Measurements from ENCODE around the gene KCNJ15. TPM values are rescaled to one million over a fixed set of nuclear protein-coding genes. Genes with fewer than 3 reads are reported as not detected.

Gene KCNJ15
- total RNA-seq, 1 donor from 2014 or later: 2.2 TPM

DNA sequence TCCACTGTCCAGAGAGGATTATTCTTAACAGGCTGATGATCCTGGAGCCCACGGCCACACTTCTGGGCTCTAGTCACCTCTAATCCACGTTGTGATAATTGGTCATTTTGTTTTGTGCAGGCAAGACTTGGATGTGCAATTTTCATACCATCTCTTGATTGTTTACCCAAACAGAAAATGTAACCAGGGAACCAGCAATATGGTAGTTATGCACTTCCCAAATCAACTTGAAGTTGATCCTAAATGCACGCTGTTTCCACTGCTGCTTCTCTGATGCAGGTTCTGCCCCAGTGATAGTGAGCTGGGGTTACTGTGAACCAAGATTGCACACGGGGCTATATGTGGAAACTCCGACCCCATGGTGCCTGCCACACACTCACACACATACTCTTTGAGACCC is 14.7 kb upstream of the KCNJ15 start:
- FAIRE-seq: no peak
- Histone ChIP-seq H2AFZ (ENCODE audit: low read depth, low read length) (no peak overlapping the region), H3K27me3 (ENCODE audit: insufficient read depth, low read length) (no peaks in the 10 kb centered on the region), H3K27ac (ENCODE audit: low read depth, low read length) (peak overlapping the region; percentile 77), H3K9ac (ENCODE audit: low read length) (no peak overlapping the region), H3K4me2 (ENCODE audit: low read length) (no peak overlapping the region), H3K4me1 (ENCODE audit: insufficient read depth, low read length) (peaks cover 36% of the 10 kb centered on the region), H3K4me3 (ENCODE audit: insufficient read depth, low read depth, low read length) (no peak overlapping the region), H4K20me1 (ENCODE audit: insufficient read depth, low read length) (no peaks in the 10 kb centered on the region), H3K9me3 (ENCODE audit: insufficient read depth, low read depth, low read length) (no peaks in the 10 kb centered on the region), H3K36me3 (ENCODE audit: insufficient read depth, low read length) (no peaks in the 10 kb centered on the region), H3K79me2 (ENCODE audit: insufficient read depth, low read length) (no peaks in the 10 kb centered on the region)
- no peak for DNase-seq (ENCODE audit: low read depth)
- H3K9me3 Mint-ChIP-seq (ENCODE audit: unreplicated experiment): peaks cover 2% of the 10 kb centered on the region
- H3K36me3 Mint-ChIP-seq (ENCODE audit: low read depth, unreplicated experiment): no peaks in the 10 kb centered on the region
- peaks cover 40% of the 10 kb centered on the region for H3K4me1 Mint-ChIP-seq (ENCODE audit: low read depth, unreplicated experiment)
- no peaks in the 10 kb centered on the region for H3K27me3 Mint-ChIP-seq (ENCODE audit: low read depth, unreplicated experiment)
- no peak for TF ChIP-seq EZH2 (IDR thresholded peaks at IDR 0.05; ENCODE audit: insufficient read depth, low read length)
- TF ChIP-seq, protein P1, sequence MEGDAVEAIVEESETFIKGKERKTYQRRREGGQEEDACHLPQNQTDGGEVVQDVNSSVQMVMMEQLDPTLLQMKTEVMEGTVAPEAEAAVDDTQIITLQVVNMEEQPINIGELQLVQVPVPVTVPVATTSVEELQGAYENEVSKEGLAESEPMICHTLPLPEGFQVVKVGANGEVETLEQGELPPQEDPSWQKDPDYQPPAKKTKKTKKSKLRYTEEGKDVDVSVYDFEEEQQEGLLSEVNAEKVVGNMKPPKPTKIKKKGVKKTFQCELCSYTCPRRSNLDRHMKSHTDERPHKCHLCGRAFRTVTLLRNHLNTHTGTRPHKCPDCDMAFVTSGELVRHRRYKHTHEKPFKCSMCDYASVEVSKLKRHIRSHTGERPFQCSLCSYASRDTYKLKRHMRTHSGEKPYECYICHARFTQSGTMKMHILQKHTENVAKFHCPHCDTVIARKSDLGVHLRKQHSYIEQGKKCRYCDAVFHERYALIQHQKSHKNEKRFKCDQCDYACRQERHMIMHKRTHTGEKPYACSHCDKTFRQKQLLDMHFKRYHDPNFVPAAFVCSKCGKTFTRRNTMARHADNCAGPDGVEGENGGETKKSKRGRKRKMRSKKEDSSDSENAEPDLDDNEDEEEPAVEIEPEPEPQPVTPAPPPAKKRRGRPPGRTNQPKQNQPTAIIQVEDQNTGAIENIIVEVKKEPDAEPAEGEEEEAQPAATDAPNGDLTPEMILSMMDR (IDR thresholded peaks at IDR 0.05; ENCODE audit: insufficient read depth, low read depth, low read length): no peak
- H3K4me3 Mint-ChIP-seq (ENCODE audit: unreplicated experiment): no peak overlapping the region
- H3K27ac Mint-ChIP-seq (ENCODE audit: unreplicated experiment): no peak overlapping the region

DNA sequence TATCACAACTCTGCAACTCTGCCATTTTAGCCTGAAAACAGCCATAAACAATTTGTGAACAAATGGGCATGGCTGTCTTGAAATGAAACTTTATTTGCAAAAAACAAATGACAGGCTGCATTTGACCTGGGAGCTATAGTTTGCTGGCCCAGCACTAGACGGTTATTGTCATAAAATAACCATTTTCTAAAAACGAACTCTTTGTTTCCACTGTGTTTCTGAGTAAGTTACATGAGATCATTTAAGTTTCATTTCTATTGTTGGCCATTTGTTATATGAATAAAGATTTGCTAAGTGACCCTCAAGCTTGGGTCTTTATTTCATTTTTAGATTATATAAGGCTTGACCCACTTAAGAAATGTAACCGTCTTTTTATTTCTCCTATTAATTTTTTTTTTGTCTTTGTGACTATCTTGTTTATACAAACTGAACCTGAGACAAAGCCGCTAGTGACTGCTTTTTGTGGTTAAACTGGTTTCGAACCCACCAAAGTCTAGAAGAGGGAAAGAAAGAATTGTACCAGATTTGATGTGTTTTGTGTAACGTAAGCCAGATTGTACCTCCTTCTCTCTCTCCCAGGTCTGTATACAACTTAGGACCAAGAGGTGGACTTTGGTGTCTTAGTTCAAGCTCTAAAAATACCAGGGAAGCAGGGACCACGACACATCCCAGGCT is 12.9 kb upstream of the KCNJ15 start:
- H3K9me3 ChIP-seq (ENCODE audit: insufficient read depth, low read depth, low read length): no peaks in the 10 kb centered on the region
- H4K20me1 ChIP-seq (ENCODE audit: insufficient read depth, low read length): no peaks in the 10 kb centered on the region
- FAIRE-seq (no peak), DNase-seq (ENCODE audit: low read depth) (no peak)
- peak overlapping the region; percentile 24 for H3K9ac ChIP-seq (ENCODE audit: low read length)
- Mint-ChIP-seq H3K4me3 (ENCODE audit: unreplicated experiment) (no peak overlapping the region), H3K27me3 (ENCODE audit: low read depth, unreplicated experiment) (no peaks in the 10 kb centered on the region), H3K36me3 (ENCODE audit: low read depth, unreplicated experiment) (peaks cover 1% of the 10 kb centered on the region), H3K27ac (ENCODE audit: unreplicated experiment) (peak overlapping the region; percentile 99), H3K9me3 (ENCODE audit: unreplicated experiment) (peaks cover 2% of the 10 kb centered on the region), H3K4me1 (ENCODE audit: low read depth, unreplicated experiment) (peaks cover 34% of the 10 kb centered on the region)
- no peak for TF ChIP-seq EZH2 (IDR thresholded peaks at IDR 0.05; ENCODE audit: insufficient read depth, low read length)
- TF ChIP-seq, protein P1 (IDR thresholded peaks at IDR 0.05; ENCODE audit: insufficient read depth, low read depth, low read length): no peak
- H3K4me3 ChIP-seq (ENCODE audit: insufficient read depth, low read depth, low read length): no peak overlapping the region
- no peaks in the 10 kb centered on the region for H3K36me3 ChIP-seq (ENCODE audit: insufficient read depth, low read length)
- H3K27me3 ChIP-seq (ENCODE audit: insufficient read depth, low read length): no peaks in the 10 kb centered on the region
- no peaks in the 10 kb centered on the region for H3K79me2 ChIP-seq (ENCODE audit: insufficient read depth, low read length)
- H3K4me1 ChIP-seq (ENCODE audit: insufficient read depth, low read length): peaks cover 36% of the 10 kb centered on the region
- no peak overlapping the region for H2AFZ ChIP-seq (ENCODE audit: low read depth, low read length)
- H3K4me2 ChIP-seq (ENCODE audit: low read length): peak overlapping the region; percentile 4
- peak overlapping the region; percentile 75 for H3K27ac ChIP-seq (ENCODE audit: low read depth, low read length)

DNA sequence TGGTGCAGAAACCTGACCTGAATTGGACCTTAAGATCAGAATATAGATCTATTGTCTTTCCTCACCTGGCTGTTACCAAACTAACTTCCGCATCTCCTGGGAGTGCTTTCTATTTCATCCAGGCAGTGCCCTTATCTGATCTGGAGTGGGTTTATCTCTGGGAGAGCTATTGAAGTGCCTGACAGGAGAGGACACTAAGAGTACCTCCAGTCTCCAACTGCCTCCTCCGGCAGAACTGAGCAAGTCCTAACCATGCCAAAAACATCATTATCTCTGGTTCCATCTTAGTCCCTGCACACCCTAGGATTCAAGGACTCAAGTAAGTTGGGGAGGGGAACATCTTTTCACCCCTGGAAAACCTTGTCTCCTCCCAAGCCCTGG is 12.4 kb upstream of the KCNJ15 start:
- Histone ChIP-seq H3K9ac (ENCODE audit: low read length) (peak overlapping the region; percentile 24), H3K36me3 (ENCODE audit: insufficient read depth, low read length) (no peaks in the 10 kb centered on the region), H4K20me1 (ENCODE audit: insufficient read depth, low read length) (no peaks in the 10 kb centered on the region), H3K4me1 (ENCODE audit: insufficient read depth, low read length) (peaks cover 36% of the 10 kb centered on the region), H2AFZ (ENCODE audit: low read depth, low read length) (no peak overlapping the region), H3K27me3 (ENCODE audit: insufficient read depth, low read length) (no peaks in the 10 kb centered on the region), H3K4me3 (ENCODE audit: insufficient read depth, low read depth, low read length) (no peak overlapping the region), H3K27ac (ENCODE audit: low read depth, low read length) (peak overlapping the region; percentile 75), H3K79me2 (ENCODE audit: insufficient read depth, low read length) (no peaks in the 10 kb centered on the region), H3K9me3 (ENCODE audit: insufficient read depth, low read depth, low read length) (no peaks in the 10 kb centered on the region), H3K4me2 (ENCODE audit: low read length) (peak overlapping the region; percentile 4)
- peaks cover 38% of the 10 kb centered on the region for H3K4me1 Mint-ChIP-seq (ENCODE audit: low read depth, unreplicated experiment)
- DNase-seq (ENCODE audit: low read depth) (no peak), FAIRE-seq (no peak)
- peak overlapping the region; percentile 99 for H3K27ac Mint-ChIP-seq (ENCODE audit: unreplicated experiment)
- no peaks in the 10 kb centered on the region for H3K27me3 Mint-ChIP-seq (ENCODE audit: low read depth, unreplicated experiment)
- H3K9me3 Mint-ChIP-seq (ENCODE audit: unreplicated experiment): peaks cover 2% of the 10 kb centered on the region
- peaks cover 1% of the 10 kb centered on the region for H3K36me3 Mint-ChIP-seq (ENCODE audit: low read depth, unreplicated experiment)
- H3K4me3 Mint-ChIP-seq (ENCODE audit: unreplicated experiment): no peak overlapping the region
- no peak for TF ChIP-seq EZH2 (IDR thresholded peaks at IDR 0.05; ENCODE audit: insufficient read depth, low read length)
- TF ChIP-seq, protein P1 (IDR thresholded peaks at IDR 0.05; ENCODE audit: insufficient read depth, low read depth, low read length): no peak

Measured in astrocyte (in vitro differentiated cells and primary cell).